GM23248 (cell line): Measurements from ENCODE around the gene DDX10.

Experiments used
- EZH2 ChIP-seq: fragments of 200-600 bp; sonication (generic); IDR thresholded peaks from 2 replicates; pipeline ENCODE4 v1.6.1; 2018; ENCODE audit warnings: antibody characterized with exemption, mild to moderate bottlenecking; ENCODE audit not compliant: insufficient read depth, poor library complexity, severe bottlenecking
- EZH2phosphoT487 ChIP-seq: fragments of 200-600 bp; sonication (generic); IDR thresholded peaks from 2 replicates; pipeline ENCODE4 v1.6.1; 2018; ENCODE audit warnings: antibody characterized with exemption, moderate library complexity, mild to moderate bottlenecking, low read depth; ENCODE audit not compliant: insufficient read depth

- TF ChIP-seq EZH2phosphoT487 (no peak), EZH2 (no peak)
Observed at GRCh38 chr11:108984523-108984922, 319.7 kb downstream of the DDX10 start.
